ENCODE data around the gene NADSYN1.
A peak's percentile ranks its signal among the peaks of the same experiment; 100 is the strongest.

NADSYN1 gene

DNA sequence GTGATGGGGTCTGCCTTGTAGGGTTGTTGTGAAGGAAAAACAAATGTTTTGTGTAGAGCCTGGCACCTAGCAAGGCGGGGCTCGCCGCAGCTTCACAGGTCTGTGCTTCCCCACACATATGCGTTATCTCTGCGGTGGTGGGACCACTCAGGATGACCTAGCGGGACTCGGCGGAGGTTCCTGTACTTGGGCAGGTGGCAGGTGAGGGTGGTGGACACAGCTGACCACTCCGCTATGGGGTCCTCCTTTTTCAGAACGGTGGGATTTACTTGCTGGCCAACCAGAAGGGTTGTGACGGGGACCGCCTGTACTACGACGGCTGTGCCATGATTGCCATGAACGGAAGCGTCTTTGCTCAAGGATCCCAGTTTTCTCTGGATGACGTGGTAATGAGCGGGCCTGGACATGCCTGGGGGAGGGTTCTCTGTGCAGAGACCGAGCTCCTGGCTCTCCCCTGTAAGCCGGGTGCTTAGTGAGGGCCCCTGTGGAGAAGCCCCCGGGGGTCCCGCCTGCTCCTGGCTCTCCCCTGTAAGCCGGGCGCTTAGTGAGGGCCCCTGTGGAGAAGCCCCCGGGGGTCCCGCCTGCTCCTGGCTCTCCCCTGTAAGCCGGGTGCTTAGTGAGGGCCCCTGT lies 21.3 kb downstream of the NADSYN1 start:
- DNase-seq: peak; percentile 91

GRCh38 chr11:71474771-71475483 lies 21.9 kb downstream of the NADSYN1 start:
- peak; percentile 97 for DNase-seq

DNA sequence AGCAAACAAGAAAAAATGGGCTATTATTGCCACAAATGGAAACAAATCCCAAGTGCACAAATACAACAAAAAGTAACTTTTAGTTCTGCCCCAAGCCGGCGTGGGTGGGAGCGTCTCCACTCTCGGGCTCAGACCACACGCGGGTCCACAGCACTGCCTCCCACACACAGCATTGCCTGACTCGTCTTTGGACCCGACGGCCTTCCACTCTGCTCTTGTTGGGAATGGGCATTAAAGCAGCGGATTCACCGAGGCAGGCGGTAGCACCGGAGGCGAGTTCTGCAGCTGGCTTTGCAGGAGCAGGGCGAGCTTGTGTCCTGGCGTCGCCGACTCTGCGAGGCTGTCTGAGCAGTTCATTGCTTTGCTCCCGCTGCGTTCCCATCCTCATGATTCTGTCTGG lies 23.0 kb downstream of the NADSYN1 start:
- no peak for DNase-seq

GRCh38 chr11:71476926-71477640 lies 24.1 kb downstream of the NADSYN1 start:
- DNase-seq: no peak

- no peak for DNase-seq
These were observed 24.9 kb downstream of the NADSYN1 start for GRCh38 chr11:71477641-71478527.

DNA sequence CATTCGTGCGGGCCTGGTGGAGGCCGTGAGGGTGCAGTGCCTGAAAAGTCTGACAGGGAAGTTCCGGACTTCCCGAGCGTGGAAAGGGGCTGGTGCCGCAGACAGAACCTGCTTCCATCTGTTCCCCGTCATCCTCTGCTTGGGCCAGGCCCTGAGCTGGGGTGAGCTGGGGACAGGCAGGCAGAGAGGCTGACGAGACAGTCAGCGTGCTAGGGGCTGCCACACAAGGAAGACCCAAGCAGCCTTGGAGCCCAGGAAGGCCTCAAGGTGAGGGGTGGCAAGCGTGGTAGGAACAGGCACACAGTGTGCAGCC lies 25.5 kb downstream of the NADSYN1 start:
- DNase-seq: no peak

DNA sequence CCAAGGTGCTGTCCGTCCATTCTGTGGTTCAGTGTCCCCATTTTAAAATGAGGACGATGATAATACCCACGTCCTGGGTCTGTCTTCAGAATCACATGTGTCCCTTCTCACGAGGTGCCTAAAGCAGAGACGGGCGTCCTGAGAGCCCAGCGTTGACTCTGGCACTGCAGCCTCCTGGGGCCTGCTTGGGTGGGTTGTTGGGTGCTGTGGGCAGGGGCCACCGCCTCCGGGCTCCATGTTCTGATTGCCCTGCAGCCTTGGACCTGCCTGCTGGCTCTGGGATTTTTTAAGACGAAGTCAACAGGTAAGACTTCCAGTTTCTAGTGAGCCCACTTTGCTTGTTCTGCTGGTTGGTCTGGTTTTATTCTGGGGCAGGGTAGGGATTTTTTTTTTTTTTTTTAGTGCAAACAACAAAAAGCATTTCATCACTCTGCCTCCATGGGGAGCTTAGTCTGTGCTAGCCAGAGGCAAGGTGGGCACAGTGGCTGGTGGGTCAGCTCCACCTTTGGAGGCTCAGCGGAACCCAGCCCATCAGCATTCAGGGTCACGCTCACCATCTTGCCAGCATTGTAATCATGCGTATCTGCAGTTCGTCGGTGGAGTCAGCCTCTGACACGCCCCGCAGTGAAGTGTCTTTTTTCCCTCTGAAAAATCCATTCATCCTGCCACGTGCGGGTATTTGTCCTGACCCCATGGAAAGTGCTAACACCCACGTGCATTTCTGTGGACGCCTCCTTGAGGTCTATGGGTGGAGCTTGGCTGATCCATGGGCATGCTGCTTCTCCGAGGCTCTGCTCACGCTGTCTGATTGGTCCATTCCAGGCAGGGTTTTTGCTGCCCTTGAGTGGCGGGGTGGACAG lies 28.3 kb downstream of the NADSYN1 start:
- no peak for DNase-seq

- DNase-seq: no peak
These were observed 29.2 kb downstream of the NADSYN1 start for GRCh38 chr11:71482216-71482615.

GRCh38 chr11:71482746-71483364 lies 29.9 kb downstream of the NADSYN1 start:
- no peak for DNase-seq

- DNase-seq: no peak
These were observed 30.7 kb downstream of the NADSYN1 start for GRCh38 chr11:71483692-71484091.

DNA sequence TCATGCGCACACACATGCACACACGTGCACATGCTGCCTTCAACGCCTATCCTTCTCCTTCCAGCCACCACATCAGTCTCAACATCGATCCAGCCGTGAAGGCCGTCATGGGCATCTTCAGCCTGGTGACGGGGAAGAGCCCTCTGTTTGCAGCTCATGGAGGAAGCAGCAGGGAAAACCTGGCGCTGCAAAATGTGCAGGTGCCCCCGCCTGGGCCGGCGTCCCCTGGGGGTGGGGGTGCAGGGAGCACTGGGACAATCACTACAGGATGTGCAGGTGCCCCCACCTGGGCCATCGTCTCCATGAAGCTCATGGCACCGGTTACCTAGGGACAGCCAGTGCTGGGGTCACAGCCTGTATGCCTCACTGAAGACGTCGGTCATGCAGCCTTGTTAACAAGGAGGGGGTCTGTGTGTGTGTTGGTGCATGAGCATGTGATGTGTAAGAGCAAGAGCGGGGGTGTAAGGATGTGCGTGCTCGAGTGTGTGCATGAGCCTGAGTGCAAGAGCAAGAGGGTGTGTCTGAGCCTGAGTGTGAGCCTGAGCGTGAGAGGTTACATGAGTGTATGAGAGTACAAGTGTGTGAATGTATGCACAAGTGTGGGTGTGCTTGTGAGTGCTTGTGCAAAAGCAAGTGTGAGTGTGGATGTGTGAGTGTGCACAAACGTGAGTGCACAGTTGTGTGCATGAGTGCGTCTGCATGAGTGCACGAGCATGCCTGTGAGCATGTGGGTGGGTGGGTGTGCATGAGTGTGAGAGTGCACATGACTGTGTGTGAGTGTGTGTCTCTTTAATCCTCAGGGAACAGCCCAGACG lies 31.5 kb downstream of the NADSYN1 start:
- DNase-seq: no peak

DNA sequence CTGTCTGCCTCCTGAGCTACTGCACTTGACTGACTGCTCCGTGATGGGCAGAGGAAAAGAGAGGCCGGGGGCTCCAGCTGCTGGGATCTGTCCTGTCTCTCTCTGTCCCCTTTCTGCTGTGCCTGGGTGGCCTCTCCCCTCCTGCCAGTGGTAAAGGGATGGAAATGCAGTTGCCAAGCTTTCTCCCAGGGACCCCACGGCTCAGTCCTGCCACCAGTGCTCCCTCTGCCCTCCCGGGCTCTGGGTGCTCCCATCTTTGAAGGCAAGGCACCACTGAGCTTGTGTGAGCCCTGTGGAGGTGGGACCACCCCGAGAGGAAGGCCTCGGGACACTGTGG lies 32.0 kb downstream of the NADSYN1 start:
- DNase-seq: no peak

DNA sequence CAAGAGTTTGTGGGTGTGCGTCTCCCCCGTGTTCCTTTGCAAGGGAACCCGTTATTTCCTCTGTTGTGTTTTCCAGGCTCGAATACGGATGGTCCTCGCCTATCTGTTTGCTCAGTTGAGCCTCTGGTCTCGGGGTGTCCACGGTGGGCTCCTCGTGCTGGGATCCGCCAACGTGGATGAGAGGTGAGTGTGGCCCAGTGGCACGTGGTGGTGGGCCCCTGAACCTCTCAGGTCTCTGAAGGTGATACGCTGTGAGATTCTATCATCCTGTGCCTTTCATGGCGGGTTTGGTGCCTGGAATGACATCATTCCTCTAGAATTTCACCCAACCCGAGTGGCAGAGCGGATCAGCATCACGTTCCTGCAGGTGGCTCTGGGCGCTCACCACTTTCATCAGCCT lies 32.5 kb downstream of the NADSYN1 start:
- DNase-seq: no peak

DNA sequence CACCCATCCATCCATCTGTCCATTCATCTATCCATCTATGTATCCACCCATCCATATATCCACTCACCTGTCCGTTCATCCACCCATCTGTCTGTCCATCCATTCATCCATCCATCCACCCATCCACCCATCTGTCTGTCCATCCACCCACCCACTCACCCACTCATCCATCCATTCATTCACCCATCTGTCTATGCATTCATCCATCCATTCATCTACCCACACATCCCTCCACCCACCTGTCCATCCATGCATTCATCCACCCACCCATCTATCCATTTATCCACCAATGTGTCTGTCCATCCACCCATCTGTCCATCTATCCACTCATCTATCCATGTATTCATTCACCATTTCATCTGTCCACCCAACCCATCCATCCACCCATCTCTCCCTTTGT lies 33.3 kb downstream of the NADSYN1 start:
- DNase-seq: no peak

DNA sequence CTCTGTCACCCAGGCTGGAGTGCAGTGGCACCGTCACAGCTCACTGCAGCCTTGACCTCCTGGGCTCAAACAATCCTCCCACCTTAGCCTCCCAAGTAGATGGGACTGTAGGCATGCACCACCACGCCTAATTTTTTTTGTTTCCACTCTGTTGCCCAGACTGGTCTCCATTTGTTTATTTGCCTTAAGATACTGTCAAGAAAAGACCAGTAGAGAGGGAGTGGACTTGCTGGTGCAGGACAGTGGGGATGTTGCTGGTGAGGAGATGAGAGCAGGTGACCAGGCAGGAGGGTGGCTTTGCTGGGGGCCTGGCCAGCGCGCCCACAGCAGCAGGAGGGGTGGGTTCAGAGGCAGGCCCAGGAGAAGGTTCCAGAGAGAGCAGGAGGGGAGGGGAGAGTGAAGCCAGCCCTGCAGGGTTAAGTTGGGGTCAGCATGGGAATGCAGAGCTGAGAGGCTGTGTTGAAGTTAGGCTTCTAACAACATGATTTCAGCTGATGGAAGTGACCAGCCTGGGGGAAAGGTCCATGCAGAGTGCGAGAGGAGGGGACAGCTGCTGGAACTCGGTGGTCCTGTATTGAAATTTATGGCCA lies 35.8 kb downstream of the NADSYN1 start:
- DNase-seq: no peak

DNA sequence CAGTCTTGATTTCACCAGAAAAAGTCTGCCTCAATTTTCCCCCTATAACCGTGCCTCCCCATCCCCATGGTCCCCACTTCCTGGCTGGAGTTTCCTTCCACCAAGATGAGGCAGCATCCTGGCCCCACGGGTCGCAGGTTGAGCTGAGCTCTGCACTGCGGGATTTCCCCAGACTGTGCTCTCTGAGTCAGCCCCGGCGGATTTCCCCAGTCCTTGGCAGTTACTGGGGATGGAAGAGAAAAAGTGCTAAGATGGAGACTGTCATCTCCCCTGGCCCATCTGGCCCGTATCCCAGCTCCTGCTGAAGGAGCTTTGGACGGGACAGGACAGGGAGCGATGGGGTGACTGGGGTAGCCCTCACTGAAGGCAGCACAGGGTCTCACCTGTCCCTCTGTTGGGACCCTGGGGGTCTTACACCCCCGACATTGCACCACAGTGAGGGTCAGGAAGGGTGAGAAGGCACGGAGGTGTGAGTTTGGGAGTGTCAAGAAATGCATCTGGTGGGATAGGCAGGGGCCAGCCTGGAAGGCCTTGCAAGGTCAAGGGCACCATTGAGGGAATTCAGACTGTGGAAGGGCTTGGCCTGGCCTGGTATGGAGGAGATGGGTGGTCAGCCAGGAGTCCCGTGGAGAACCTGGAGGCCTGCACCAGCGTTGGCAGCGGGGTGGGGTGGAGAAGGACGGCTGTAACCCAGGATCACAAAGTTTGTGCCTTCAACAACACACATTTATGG lies 36.5 kb downstream of the NADSYN1 start:
- no peak for DNase-seq

DNA sequence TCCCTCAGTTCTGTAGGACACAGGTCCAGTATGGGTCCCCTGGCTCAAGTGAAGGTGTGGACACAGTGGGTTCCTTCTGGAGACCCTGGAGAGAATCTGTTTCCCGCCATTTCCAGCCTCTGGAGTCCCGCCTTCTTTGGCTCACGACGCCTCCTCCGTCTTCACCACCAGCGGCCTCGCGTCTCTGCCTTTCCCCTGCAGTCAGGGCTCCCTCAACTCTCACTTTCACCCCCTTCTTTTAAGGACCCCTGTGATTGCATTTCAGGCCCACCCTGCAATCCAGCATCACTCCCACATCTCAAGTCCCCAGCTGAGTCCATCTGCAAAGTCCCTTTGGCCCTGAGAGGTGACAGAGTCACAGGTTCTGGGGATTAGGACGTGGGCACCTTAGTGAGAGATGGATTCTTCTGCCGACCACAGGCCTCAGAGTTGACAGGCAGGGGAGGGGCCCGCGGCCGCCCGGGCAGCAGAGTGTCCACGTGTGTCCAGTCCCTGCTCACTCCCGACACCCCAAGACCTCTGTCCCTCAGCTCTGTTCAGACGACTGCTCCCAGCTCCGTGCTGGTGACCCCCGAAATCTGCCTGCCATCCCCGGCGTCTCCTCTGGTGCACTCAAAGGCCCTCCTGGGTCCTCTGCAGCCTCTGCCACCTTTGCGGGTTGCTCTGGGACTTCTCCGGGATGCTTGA lies 37.2 kb downstream of the NADSYN1 start:
- no peak for DNase-seq

GRCh38 chr11:71490731-71491390 lies 37.9 kb downstream of the NADSYN1 start:
- no peak for DNase-seq

DNA sequence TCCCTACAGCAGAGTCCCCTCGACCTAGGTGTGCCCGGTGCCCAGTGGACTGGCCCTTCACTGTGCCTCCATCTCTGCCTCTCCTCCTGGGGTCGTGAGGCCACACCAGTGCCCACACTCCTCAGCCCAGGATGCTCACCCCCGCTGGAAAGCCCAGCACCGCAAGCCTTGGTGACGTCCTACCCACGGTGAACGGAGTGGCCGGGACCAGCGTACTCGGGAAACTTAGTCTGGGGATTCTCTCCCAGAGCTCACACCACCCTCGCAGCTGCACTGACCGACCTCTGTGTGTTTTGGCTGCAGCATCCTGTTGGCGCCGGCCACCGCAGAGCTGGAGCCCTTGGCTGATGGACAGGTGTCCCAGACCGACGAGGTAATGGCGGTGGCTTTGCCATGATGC lies 38.5 kb downstream of the NADSYN1 start:
- no peak for DNase-seq

Measured in NCI-H345 (cell line).